ENCODE data around the gene RETREG2. TPM values are rescaled to one million over a fixed set of nuclear protein-coding genes. Genes with fewer than 3 reads are reported as not detected.
A peak's percentile ranks its signal among the peaks of the same experiment; 100 is the strongest.

Gene RETREG2
- total RNA-seq, 1 experiment from 2014 or later, result 106 TPM

GRCh38 chr2:219225350-219225749 lies 47.3 kb downstream of the RETREG2 start:
- in situ Hi-C loops (cut with HindIII; ENCODE audit: low pct_unique_long_range_greater_than_20kb, low sequenced_read_pairs), result no loop called here
- ChIA-PET POLR2A (no interaction called here), CTCF (no interaction called here)
- intact Hi-C loops (cut with micrococcal nuclease; ENCODE audit: unreplicated experiment), result no loop called here
- no peak for DNase-seq (ENCODE audit: low read depth, low spot score)
- Histone ChIP-seq H3K27ac (ENCODE audit: low read length) (no peak overlapping the region), H3K4me3 (ENCODE audit: low read depth in 2 of 2, low read length in 2 of 2) (no peak overlapping the region), H3K27me3 (ENCODE audit: control insufficient read depth, insufficient read depth, low read length) (no peaks in the 10 kb centered on the region), H3K4me1 (ENCODE audit: control insufficient read depth, insufficient read depth, low read length) (peaks cover 8% of the 10 kb centered on the region), H3K36me3 (ENCODE audit: control insufficient read depth, insufficient read depth, low read length) (peaks cover 10% of the 10 kb centered on the region; the same call in 1 of the 2 replicates), H3K9me3 (ENCODE audit: control insufficient read depth, insufficient read depth, low read depth, low read length) (no peaks in the 10 kb centered on the region)
- no peak for ATAC-seq
- BruUV-seq (replicated peaks), result no TSS peak
- TF ChIP-seq REST (IDR thresholded peaks at IDR 0.05; ENCODE audit: insufficient read depth in 1 of 2, low read depth in 2 of 2, low read length in 1 of 2) (no peak), CTCF (IDR thresholded peaks at IDR 0.05) (no peak), SIN3A (IDR thresholded peaks at IDR 0.05; ENCODE audit: borderline replicate concordance, insufficient read depth, low read depth, low read length) (no peak), POLR2AphosphoS5 (IDR thresholded peaks at IDR 0.05; ENCODE audit: low read depth, low read length) (no peak), TCF7L2 (IDR thresholded peaks at IDR 0.05; ENCODE audit: low read depth, low read length) (no peak)

GRCh38 chr2:219228041-219228910 lies 50.2 kb downstream of the RETREG2 start:
- in situ Hi-C loops (cut with HindIII; ENCODE audit: low pct_unique_long_range_greater_than_20kb, low sequenced_read_pairs), result no loop called here
- Histone ChIP-seq H3K4me3 (ENCODE audit: low read depth in 2 of 2, low read length in 2 of 2) (peak overlapping the region; percentile 98 to 99), H3K4me1 (ENCODE audit: control insufficient read depth, insufficient read depth, low read length) (peaks cover 8% of the 10 kb centered on the region), H3K9me3 (ENCODE audit: control insufficient read depth, insufficient read depth, low read depth, low read length) (no peaks in the 10 kb centered on the region), H3K36me3 (ENCODE audit: control insufficient read depth, insufficient read depth, low read length) (peaks cover 13% of the 10 kb centered on the region; the same call in 1 of the 2 replicates), H3K27ac (ENCODE audit: low read length) (peak overlapping the region; percentile 91), H3K27me3 (ENCODE audit: control insufficient read depth, insufficient read depth, low read length) (no peaks in the 10 kb centered on the region)
- TF ChIP-seq TCF7L2 (IDR thresholded peaks at IDR 0.05; ENCODE audit: low read depth, low read length) (no peak), SIN3A (IDR thresholded peaks at IDR 0.05; ENCODE audit: borderline replicate concordance, insufficient read depth, low read depth, low read length) (no peak), POLR2AphosphoS5 (IDR thresholded peaks at IDR 0.05; ENCODE audit: low read depth, low read length) (no peak), REST (IDR thresholded peaks at IDR 0.05; ENCODE audit: insufficient read depth in 1 of 2, low read depth in 2 of 2, low read length in 1 of 2) (no peak), CTCF (IDR thresholded peaks at IDR 0.05) (no peak)
- BruUV-seq (replicated peaks), result no TSS peak
- CTCF ChIA-PET, result no interaction called here
- no peak for ATAC-seq
- no peak for DNase-seq (ENCODE audit: low read depth, low spot score)
- POLR2A ChIA-PET, result interaction anchor here (0.6 to 2.1 kb wide), 2 partner anchors 17 to 52 kb away, joined by 6 to 11 read pairs; partner anchors contain the start of genes CNPPD1, GLB1L and STK16
- intact Hi-C loops (cut with micrococcal nuclease; ENCODE audit: unreplicated experiment), result no loop called here

All from Panc1 (cell line).